ENCODE measurements around the gene MARF1.
"Not testable (repeated sequence)": the region's sequence is repeated elsewhere in the genome, so short reads cannot be mapped to it uniquely, and the experiment has no call there.

MARF1 gene

GRCh38 chr16:15598648-15599190 lies 44.2 kb downstream of the MARF1 start:
- no peak for DNase-seq

GRCh38 chr16:15597822-15598647 lies 44.9 kb downstream of the MARF1 start:
- no peak for DNase-seq

- DNase-seq = no peak
These were observed 45.8 kb downstream of the MARF1 start for GRCh38 chr16:15597135-15597534.

- no peak for DNase-seq
These were observed 48.1 kb downstream of the MARF1 start for GRCh38 chr16:15594711-15595320.

DNA sequence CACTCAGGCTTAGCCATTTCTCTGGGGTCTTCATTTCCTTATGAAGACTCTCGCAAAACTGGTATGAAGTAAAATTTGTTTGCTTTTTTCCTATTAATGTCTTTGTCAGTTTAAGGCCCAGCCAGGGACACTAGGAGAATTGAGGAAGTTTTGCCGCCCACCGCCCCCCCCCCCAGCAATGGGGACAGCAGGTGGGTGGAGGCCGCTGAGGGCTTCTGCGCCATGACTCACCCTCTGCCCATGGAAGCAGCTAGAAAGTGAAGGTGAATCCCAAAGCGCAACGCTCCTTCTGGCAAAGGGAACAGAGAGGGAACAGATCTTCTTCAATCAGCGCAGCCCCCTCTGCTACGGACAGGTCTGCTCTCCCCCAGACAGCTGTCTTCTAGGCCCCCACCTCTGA lies 49.7 kb downstream of the MARF1 start:
- DNase-seq = no peak

DNA sequence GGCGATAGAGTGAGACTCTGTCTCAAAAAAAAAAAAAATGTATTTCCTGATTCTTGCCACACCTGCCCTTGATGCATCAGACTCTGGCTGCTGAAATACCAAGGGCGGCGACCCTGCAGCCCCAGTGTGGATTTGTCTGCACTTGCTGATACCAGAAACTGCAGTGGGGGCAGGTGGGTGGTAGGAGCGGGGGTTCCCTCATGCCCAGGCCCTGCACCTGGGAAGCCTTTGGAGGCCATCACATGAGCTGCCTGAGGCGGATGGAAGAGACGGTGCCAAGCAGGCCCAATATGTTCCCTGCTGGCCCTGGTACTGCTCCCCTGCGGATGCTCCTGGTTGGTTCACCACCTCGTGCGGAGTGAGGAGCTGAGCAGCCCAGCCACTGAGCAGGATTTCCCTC lies 50.6 kb downstream of the MARF1 start:
- DNase-seq = no peak

- no peak for DNase-seq
These were observed 55.7 kb downstream of the MARF1 start for GRCh38 chr16:15587152-15587825.

- DNase-seq = no peak
These were observed 56.2 kb downstream of the MARF1 start for GRCh38 chr16:15586716-15587115.

DNA sequence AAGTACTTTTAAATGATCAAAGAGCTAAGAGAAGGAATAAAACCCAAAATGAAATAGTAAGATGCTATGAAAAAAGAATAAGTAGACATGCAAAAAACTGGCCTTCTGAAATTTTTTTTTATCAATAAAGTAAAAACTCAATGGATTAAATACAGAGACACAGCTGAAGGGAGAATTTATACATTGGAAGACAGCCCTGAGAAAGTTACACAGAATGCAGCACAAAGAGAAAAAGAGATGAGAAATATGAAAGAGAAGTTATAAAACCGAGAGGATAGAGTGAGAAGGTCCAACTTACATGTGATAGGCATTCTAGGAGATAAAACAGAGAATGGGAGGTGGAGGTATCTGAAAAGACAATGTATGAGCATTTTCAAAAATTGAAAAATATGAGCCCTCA lies 57.0 kb downstream of the MARF1 start:
- no peak for DNase-seq

- no peak for DNase-seq
These were observed 59.4 kb downstream of the MARF1 start for GRCh38 chr16:15583526-15583925.

GRCh38 chr16:15581127-15581815 lies 61.7 kb downstream of the MARF1 start:
- DNase-seq = no peak

- no peak for DNase-seq
These were observed 64.1 kb downstream of the MARF1 start for GRCh38 chr16:15578824-15579223.

- DNase-seq = peak; percentile 62 to 64
These were observed 65.7 kb downstream of the MARF1 start for GRCh38 chr16:15576960-15577958.

DNA sequence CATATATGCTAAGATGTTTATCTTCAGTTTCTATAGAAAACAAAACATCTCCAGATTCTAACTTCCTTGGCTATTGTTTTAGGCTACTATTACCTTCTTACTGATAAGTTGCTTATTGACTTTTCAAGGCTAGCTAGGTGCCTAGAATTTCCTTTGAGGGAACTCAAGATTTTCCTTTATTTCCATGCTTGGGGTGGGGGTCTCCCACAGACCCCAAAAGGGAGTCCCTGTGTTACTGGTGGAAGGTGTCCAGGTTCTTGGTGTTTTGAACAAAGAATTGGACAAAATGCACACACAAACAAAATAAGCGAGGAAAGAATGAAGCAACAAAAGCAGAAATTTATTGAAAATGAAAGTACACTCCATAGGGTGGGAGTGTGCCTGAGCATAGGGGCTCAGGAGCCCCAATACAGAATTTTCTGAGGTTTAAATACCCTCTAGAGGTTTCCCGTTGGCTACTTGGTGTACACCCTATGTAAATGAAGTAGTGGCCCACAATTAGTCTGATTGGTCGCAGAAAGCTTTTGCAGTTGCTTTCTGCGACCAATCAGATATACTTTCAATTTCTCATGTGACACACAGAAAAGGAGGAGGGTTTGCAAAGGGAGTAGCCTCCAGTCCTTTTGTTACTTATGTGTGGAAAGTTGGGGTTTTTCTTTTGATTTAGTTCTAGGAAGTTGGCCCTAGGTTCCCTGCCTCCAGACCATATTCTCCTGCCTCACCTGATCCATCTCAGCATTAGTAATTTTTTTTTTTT lies 67.5 kb downstream of the MARF1 start:
- no peak for DNase-seq

GRCh38 chr16:15574614-15574948 lies 68.4 kb downstream of the MARF1 start:
- no peak for DNase-seq

GRCh38 chr16:15573896-15574613 lies 68.9 kb downstream of the MARF1 start:
- not testable (repeated sequence) for DNase-seq

GRCh38 chr16:15573274-15573895 lies 69.6 kb downstream of the MARF1 start:
- DNase-seq = no peak

DNA sequence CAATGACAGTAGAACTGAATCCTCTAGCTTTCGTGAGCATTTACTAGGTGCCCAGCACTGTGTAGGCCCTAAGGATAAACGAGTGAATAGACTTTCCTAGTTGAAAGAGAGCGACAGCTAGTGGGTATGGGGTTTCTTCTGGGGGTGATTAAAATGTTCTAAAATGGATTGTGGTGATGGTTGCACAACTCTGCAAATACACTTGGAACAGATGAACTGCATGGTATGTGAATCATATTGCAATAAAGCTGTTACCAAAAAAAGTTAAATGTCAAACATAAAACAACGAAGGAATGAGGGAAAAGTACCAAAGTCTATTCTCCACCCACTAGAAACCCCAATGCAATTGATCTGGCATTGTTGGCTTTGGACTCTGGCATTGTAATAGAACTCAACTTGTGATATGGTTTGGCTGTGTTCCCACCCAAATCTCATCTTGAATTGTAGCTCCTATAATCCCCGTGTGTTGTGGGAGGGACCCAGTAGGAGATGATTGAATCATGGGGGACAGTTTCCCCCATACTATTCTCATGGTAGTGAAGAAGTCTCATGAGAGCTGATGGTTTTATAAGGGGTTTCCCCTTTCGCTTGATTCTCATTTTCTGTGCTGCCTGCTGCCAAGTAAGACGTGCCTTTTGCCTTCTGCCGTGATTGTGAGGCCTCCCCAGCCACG lies 70.5 kb downstream of the MARF1 start:
- no peak for DNase-seq

GRCh38 chr16:15571557-15571956 lies 71.4 kb downstream of the MARF1 start:
- peak; percentile 43 to 58 for DNase-seq

Data from NCI-H526 (cell line).